ENCODE data around the gene COL16A1.

The COL16A1 gene

GRCh38 chr1:31732343-31732742, 28.5 kb upstream of the COL16A1 start:
- no peak for TF ChIP-seq CTCF (conservative IDR thresholded peaks at IDR 0.05)
- H3K27ac ChIP-seq: no peak overlapping the region

GRCh38 chr1:31731049-31731565, 27.3 kb upstream of the COL16A1 start:
- no peak overlapping the region for H3K27ac ChIP-seq
- TF ChIP-seq CTCF (conservative IDR thresholded peaks at IDR 0.05): no peak

- no peak for TF ChIP-seq CTCF (conservative IDR thresholded peaks at IDR 0.05)
- no peak overlapping the region for H3K27ac ChIP-seq
Measured at GRCh38 chr1:31730336-31731048, 26.7 kb upstream of the COL16A1 start.

- TF ChIP-seq CTCF (conservative IDR thresholded peaks at IDR 0.05): no peak
Measured at GRCh38 chr1:31727849-31728248, 24.0 kb upstream of the COL16A1 start.

GRCh38 chr1:31727195-31727594, 23.4 kb upstream of the COL16A1 start:
- TF ChIP-seq CTCF (conservative IDR thresholded peaks at IDR 0.05): no peak

More at GRCh38 chr1:31727849-31728248, 24.0 kb upstream of the COL16A1 start:
- no peak overlapping the region for H3K27ac ChIP-seq

GRCh38 chr1:31726715-31727114, 22.9 kb upstream of the COL16A1 start:
- TF ChIP-seq CTCF (conservative IDR thresholded peaks at IDR 0.05): no peak
- no peak overlapping the region for H3K27ac ChIP-seq

More at GRCh38 chr1:31727195-31727594, 23.4 kb upstream of the COL16A1 start:
- H3K27ac ChIP-seq: no peak overlapping the region

- no peak for TF ChIP-seq CTCF (conservative IDR thresholded peaks at IDR 0.05)
- no peak overlapping the region for H3K27ac ChIP-seq
Measured at GRCh38 chr1:31725777-31726535, 22.1 kb upstream of the COL16A1 start.
